Measurements from ENCODE around the gene SLC9A8. TPM values are rescaled to one million over a fixed set of nuclear protein-coding genes. Genes with fewer than 3 reads are reported as not detected.

Gene SLC9A8
- total RNA-seq, 2 experiments from 2014 or later: 22.0 to 30.3 TPM

GRCh38 chr20:49885558-49886332 lies 73.1 kb downstream of the SLC9A8 start:
- ChIA-PET CTCF (ENCODE audit: unreplicated experiment) (interaction anchor here (0.6 kb wide), 2 partner anchors 12 to 47 kb away, joined by 3 to 7 read pairs; no protein-coding TSS in a partner anchor), POLR2A (interaction anchor here (0.9 kb wide), 1 partner anchor 317 kb away, joined by 3 read pairs; no protein-coding TSS in a partner anchor)
- Histone ChIP-seq H3K4me1 (ENCODE audit: insufficient read depth, low read length, poor library complexity, severe bottlenecking) (peaks cover 5% of the 10 kb centered on the region), H3K9me2 (ENCODE audit: insufficient read depth, low read length) (no peaks in the 10 kb centered on the region), H3K4me2 (ENCODE audit: low read length) (no peak overlapping the region), H3K27ac (ENCODE audit: low read depth, low read length, poor library complexity, severe bottlenecking) (no peak overlapping the region), H3K36me3 (ENCODE audit: insufficient read depth, low read length) (peaks cover 46% of the 10 kb centered on the region; the same call in 1 of the 2 replicates), H4K20me1 (ENCODE audit: insufficient read depth, low read length) (no peaks in the 10 kb centered on the region), H3K9me3 (ENCODE audit: low read length) (no peaks in the 10 kb centered on the region), H3K4me3 (ENCODE audit: low read depth, low read length, poor library complexity, severe bottlenecking) (no peak overlapping the region), H3K79me2 (ENCODE audit: insufficient read depth, low read depth, low read length) (no peaks in the 10 kb centered on the region), H2AFZ (ENCODE audit: low read length) (no peak overlapping the region)
- TF ChIP-seq CTCF (conservative IDR thresholded peaks at IDR 0.05; ENCODE audit: low read length) (no peak), EZH2phosphoT487 (IDR thresholded peaks at IDR 0.05; ENCODE audit: borderline replicate concordance, low read depth, low read length) (no peak)
- no peak for DNase-seq (ENCODE audit: low spot score)
- intact Hi-C loops (cut with micrococcal nuclease; ENCODE audit: unreplicated experiment): loop anchor here (5.0 kb wide), 1 partner anchor 42 kb away; no protein-coding TSS in a partner anchor
- BruUV-seq (replicated peaks): no TSS peak

- POLR2A ChIA-PET: interaction anchor here (0.9 kb wide), 1 partner anchor 318 kb away, joined by 3 read pairs; no protein-coding TSS in a partner anchor
These were observed 74.1 kb downstream of the SLC9A8 start for GRCh38 chr20:49886571-49887213.

More at GRCh38 chr20:49886571-49887213, 74.1 kb downstream of the SLC9A8 start:
- no peaks in the 10 kb centered on the region for H3K9me3 ChIP-seq (ENCODE audit: low read length)
- no peaks in the 10 kb centered on the region for H3K79me2 ChIP-seq (ENCODE audit: insufficient read depth, low read depth, low read length)
- no peak overlapping the region for H3K4me3 ChIP-seq (ENCODE audit: low read depth, low read length, poor library complexity, severe bottlenecking)
- CTCF ChIA-PET (ENCODE audit: unreplicated experiment): interaction anchor here (0.6 to 1.3 kb wide), 3 partner anchors 13 to 275 kb away, joined by 3 to 7 read pairs (median 4); no protein-coding TSS in a partner anchor
- H3K36me3 ChIP-seq (ENCODE audit: insufficient read depth, low read length): peaks cover 42% of the 10 kb centered on the region; the same call in 1 of the 2 replicates
- H2AFZ ChIP-seq (ENCODE audit: low read length): no peak overlapping the region
- H3K4me2 ChIP-seq (ENCODE audit: low read length): no peak overlapping the region
- BruUV-seq (replicated peaks): no TSS peak
- intact Hi-C loops (cut with micrococcal nuclease; ENCODE audit: unreplicated experiment): loop anchor here (5.0 kb wide), 1 partner anchor 41 kb away; no protein-coding TSS in a partner anchor
- no peak overlapping the region for H3K27ac ChIP-seq (ENCODE audit: low read depth, low read length, poor library complexity, severe bottlenecking)
- peaks cover 5% of the 10 kb centered on the region for H3K4me1 ChIP-seq (ENCODE audit: insufficient read depth, low read length, poor library complexity, severe bottlenecking)
- no peaks in the 10 kb centered on the region for H4K20me1 ChIP-seq (ENCODE audit: insufficient read depth, low read length)
- DNase-seq (ENCODE audit: low spot score): no peak
- H3K9me2 ChIP-seq (ENCODE audit: insufficient read depth, low read length): no peaks in the 10 kb centered on the region
- no peak for TF ChIP-seq EZH2phosphoT487 (IDR thresholded peaks at IDR 0.05; ENCODE audit: borderline replicate concordance, low read depth, low read length)
- TF ChIP-seq CTCF (conservative IDR thresholded peaks at IDR 0.05; ENCODE audit: low read length): no peak

All from OCI-LY7 (cell line).